ENCODE data around the gene PRDM2.

The PRDM2 gene

DNA sequence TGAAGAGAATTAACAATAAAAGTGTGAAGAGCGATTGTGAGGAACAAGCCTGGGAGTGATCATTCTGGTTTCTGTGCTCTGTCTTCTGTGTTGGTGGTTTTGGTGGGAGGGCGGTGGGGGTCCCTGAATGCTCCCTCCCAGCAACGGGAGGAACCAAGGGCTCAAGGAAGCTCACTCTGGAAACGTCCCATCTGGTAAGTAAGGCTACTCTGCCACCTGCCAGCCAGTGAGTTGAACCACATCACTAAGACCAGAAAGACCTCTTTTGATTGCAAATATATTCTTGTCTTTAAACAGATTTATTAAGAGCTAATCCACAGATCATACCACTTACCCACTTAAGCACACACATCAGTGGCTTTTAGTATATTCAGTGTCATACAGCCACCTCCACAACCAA lies 125.0 kb downstream of the PRDM2 start:
- in situ Hi-C loops (cut with MboI; ENCODE audit: low sequenced_read_pairs, unreplicated experiment): loop anchor here (10.0 kb wide), 1 partner anchor 130 kb away; no protein-coding TSS in a partner anchor
- TF ChIP-seq, protein P1, sequence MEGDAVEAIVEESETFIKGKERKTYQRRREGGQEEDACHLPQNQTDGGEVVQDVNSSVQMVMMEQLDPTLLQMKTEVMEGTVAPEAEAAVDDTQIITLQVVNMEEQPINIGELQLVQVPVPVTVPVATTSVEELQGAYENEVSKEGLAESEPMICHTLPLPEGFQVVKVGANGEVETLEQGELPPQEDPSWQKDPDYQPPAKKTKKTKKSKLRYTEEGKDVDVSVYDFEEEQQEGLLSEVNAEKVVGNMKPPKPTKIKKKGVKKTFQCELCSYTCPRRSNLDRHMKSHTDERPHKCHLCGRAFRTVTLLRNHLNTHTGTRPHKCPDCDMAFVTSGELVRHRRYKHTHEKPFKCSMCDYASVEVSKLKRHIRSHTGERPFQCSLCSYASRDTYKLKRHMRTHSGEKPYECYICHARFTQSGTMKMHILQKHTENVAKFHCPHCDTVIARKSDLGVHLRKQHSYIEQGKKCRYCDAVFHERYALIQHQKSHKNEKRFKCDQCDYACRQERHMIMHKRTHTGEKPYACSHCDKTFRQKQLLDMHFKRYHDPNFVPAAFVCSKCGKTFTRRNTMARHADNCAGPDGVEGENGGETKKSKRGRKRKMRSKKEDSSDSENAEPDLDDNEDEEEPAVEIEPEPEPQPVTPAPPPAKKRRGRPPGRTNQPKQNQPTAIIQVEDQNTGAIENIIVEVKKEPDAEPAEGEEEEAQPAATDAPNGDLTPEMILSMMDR (IDR thresholded peaks at IDR 0.05; ENCODE audit: borderline replicate concordance, control extremely low read depth, extremely low read depth, insufficient read depth, missing control alignments): peak; percentile 6
- peak; percentile 25 for DNase-seq (ENCODE audit: low spot score)

DNA sequence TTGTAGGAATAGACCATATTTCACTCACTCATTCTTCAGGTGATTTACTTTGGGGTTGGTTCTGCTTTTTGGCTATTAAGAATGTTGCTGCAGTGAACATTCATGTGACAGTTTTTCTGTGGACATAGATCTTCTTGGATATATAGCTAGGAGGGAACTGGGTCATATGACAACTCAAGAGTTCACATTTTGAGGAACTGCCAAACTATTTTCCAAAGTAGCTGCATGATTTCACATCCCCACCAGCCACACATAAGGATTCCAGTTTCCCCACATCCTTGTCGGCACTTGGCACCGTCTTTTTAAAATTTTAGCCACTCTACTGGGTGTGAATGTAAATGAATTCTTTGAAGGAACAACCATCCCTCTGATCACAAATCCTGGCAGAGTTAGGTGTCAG lies 126.0 kb downstream of the PRDM2 start:
- DNase-seq (ENCODE audit: low spot score): no peak
- in situ Hi-C loops (cut with MboI; ENCODE audit: low sequenced_read_pairs, unreplicated experiment): loop anchor here (10.0 kb wide), 1 partner anchor 129 kb away; no protein-coding TSS in a partner anchor
- TF ChIP-seq, protein P1 (IDR thresholded peaks at IDR 0.05; ENCODE audit: borderline replicate concordance, control extremely low read depth, extremely low read depth, insufficient read depth, missing control alignments): no peak

DNA sequence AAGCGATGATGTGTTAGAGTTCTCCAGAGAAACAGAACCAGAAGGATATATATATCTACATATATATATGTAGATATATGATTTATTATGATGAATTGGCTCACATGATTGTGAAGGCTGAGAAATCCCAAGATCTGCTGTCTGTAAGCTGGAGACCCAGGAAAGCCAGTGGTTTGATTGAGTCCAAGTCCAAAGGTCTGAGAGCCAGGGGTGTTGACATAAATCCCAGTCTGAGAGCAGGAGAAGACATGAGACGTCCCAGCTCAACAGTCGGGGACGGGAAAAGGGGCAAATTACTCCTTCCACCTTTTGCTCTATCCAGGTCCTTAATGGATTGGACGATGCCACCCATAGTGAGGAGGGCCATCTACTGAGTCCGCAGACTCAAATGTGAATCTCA lies 126.6 kb downstream of the PRDM2 start:
- TF ChIP-seq, protein P1 (IDR thresholded peaks at IDR 0.05; ENCODE audit: borderline replicate concordance, control extremely low read depth, extremely low read depth, insufficient read depth, missing control alignments): no peak
- in situ Hi-C loops (cut with MboI; ENCODE audit: low sequenced_read_pairs, unreplicated experiment): loop anchor here (10.0 kb wide), 1 partner anchor 128 kb away; no protein-coding TSS in a partner anchor

DNA sequence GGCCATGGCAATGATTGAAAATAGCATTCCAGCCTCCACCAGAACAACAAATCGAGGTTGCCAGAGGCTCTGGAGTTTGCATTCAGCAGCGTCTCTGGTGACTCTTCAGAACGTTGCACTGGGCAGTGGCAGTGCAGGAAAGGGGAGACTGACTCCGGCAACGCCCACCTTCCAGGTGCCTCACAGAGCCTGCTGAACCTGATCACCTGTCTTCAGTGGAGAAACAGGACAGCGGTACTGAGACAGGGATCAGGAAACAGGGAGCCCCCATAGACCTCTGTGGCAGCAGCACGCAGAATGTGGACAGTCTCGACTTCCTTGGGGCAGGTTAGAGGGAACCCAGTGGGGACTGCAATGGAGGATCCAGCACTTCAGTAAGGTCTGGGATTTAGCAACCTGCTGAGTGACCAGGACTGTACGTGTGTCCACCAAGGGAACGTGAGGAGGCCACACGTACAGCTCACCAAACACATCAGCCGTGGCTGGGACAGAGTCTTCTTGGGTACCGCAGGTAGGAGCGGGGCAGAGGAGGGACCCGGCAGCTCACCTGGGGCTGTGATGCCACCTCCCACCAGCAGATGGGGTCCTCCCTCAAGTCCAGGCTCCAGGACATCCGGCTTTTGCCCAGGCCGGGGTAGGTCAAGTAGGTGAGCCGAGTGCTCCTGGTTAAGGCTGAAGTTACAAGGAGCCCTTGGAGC lies 128.6 kb downstream of the PRDM2 start:
- DNase-seq (ENCODE audit: low spot score): peak; percentile 77
- in situ Hi-C loops (cut with MboI; ENCODE audit: low sequenced_read_pairs, unreplicated experiment): loop anchor here (10.0 kb wide), 1 partner anchor 126 kb away; no protein-coding TSS in a partner anchor
- TF ChIP-seq, protein P1 (IDR thresholded peaks at IDR 0.05; ENCODE audit: borderline replicate concordance, control extremely low read depth, extremely low read depth, insufficient read depth, missing control alignments): peak; percentile 37

More for the DNA sequence above, 126.6 kb downstream of the PRDM2 start:
- DNase-seq (ENCODE audit: low spot score): peak; percentile 3

DNA sequence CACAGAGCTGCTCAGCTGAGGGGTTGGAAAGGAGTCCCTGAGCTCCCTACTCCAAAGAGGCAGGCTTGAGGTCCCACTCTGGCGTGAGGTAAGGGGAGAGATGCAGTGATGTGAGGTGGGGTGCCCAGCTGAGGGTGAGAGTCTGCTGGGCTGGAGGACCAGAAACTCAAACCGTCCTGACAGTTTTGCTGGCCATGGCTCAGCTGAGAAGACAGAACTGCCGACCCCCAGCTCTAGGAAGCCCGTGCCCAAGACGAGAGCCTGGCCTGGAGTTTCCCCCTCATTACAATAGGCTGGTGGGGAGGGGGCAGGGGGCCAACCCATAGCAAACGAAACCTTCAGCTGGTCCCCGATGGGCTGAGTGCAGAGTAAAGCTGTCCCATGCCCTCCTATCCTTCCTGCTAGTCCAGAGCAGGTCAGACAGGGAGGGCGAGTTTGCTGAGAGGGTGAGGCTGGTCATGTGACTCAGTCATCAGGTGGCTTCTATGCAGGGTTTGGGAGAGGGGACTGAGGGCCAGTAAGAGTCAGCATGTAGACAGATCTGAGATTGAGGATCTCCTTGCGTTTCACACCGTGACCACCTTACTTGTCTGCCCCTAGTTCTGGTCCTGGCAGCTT lies 129.3 kb downstream of the PRDM2 start:
- in situ Hi-C loops (cut with MboI; ENCODE audit: low sequenced_read_pairs, unreplicated experiment): loop anchor here (10.0 kb wide), 1 partner anchor 126 kb away; no protein-coding TSS in a partner anchor
- DNase-seq (ENCODE audit: low spot score): peak; percentile 20
- TF ChIP-seq, protein P1 (IDR thresholded peaks at IDR 0.05; ENCODE audit: borderline replicate concordance, control extremely low read depth, extremely low read depth, insufficient read depth, missing control alignments): no peak

DNA sequence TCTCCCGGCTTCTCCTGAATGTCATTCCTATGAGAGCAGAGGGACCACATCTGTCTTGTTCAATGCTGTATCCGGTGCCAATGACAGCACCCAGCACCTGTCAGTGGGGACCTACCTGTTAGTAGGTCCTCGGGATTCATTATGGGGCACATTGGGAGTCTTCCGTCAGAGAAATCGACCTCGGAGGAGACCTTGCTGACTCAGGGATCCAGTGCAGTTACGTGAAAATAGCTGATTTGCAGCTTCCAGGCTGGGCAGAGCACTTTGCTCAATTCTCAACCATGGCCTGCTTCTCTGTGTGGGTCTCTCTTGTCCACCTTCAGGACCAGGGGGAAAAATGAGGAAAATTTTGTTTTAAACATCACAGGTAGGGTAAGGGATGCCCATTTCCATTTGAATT lies 130.2 kb downstream of the PRDM2 start:
- in situ Hi-C loops (cut with MboI; ENCODE audit: low sequenced_read_pairs, unreplicated experiment): no loop called here
- DNase-seq (ENCODE audit: low spot score): peak; percentile 2
- TF ChIP-seq, protein P1 (IDR thresholded peaks at IDR 0.05; ENCODE audit: borderline replicate concordance, control extremely low read depth, extremely low read depth, insufficient read depth, missing control alignments): no peak

Measured in GM13976 (cell line).